Left renal cortex interstitium (tissue), 4 donors: ENCODE measurements around the gene RALGAPA1. TPM values are rescaled to one million over a fixed set of nuclear protein-coding genes. Genes with fewer than 3 reads are reported as not detected.
A peak's percentile ranks its signal among the peaks of the same experiment; 100 is the strongest.
"Not testable (repeated sequence)": the region's sequence is repeated elsewhere in the genome, so short reads cannot be mapped to it uniquely, and the experiment has no call there.

Experiments used
- DNase-seq, 4 donors: peaks; one replicate each; pipeline ENCODE4 v3.0.0-alpha.2; 2013; ENCODE audit warnings: low read depth in 4 of 4, low spot score in 2 of 4, missing footprints in 1 of 4
- polyA plus RNA-seq, 4 donors: library from polyadenylated mRNA; unstranded; fragments of 120-200 nt; gene quantifications; one replicate each; pipeline ENCODE4 v1.2.1, GENCODE V29; 2013; ENCODE audit not compliant: insufficient read length in 4 of 4

The RALGAPA1 gene
- polyA plus RNA-seq, 4 donors = 30.3 to 58.3 (median 43.5) TPM

DNA sequence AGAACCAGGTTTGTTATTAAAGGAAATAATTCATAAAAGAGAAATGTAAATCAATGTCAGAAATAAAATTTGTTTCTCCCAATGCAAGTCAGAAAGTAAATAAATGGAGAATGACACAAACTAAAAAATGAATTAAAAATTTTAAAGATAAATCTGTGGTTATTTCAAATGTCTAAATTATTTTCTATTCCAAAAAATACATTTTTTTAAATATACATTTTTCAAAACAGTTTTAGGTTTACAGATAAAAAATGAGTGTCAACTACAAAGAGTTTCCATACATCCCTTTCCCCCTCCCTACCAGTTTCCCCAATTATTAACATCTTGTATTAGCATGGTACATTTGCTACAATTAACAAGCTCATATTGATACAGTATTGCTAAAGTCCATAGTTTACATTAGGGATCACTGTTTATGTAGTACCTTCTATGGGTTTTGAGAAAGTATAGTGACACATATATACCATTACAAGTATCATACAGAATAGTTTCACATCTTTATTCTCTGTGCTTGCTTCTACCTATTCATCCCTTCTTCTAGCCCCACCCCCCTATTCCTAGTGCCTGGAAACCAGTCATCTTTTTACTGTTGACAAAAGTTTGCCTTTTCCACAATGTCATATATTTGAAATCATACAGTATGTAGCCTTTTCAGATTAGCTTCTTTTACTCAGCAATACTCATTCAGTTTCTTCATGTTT, 104.2 kb downstream of the RALGAPA1 start:
- no peak for DNase-seq

DNA sequence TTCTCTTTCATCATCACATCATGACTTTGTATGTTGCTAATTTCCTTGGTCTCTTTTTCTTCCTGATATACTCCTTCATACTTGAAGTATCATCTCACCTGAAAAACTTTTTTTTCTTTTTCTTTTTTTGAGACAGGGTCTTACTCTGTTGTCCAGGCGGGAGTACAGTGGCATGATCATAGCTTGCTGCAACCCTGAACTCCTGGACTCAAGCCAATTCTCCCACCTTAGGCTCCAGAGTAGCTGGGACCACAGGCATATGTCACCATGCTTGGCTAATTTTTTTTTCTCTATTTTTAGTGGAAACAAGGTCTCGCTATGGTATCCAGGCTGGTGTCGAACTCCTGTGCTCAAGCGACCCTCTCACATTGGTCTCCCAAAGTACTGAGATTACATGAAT, 107.6 kb downstream of the RALGAPA1 start:
- no peak for DNase-seq

DNA sequence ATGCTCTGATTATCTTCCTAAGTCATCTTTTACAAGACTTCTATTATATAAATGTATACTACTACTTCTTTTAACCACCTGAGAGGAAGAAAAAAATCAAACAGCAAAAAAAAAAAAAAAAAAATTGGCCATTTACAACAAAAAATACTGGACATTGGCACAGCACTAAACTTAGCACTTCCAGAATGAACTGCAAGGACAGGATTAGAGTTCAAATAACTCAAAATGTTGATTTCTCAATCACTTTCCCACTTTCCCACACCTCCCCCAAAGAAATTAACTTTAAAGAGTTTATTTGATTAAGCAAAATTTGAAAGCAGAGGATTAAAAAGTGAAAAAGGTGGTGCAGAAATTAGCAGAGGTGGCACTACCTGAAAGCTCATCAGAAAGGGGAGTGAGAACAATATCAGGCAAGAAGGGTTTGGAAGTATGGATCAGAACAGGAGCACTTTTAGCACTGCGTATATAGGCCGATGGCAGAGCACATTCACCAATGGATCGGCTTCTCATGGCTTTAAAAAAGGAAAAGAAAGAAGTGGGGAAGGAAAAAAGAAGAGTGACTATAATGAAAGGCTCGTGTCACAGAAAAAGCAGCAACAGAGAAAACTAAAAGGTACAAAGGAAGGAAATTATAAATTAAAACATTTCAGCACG, 109.2 kb downstream of the RALGAPA1 start:
- no peak for DNase-seq

DNA sequence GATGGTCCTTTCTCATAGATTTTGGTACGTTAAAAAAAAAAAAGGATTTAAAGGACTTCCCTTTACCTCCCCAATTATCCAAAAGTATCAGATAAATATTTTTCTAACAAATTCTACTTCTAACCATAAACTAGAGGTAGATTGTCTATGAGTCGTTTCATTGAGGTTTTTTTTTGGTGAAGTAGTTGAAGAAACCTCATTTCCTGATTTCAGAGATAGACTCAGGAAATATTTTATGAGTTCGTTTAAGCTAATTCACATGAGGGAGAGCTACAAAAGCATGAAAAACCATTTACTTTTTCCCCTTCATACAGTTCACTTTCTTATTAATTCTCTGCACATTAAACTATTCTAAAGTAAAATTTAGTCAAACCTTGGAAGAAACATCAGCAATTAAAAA, 112.5 kb downstream of the RALGAPA1 start:
- DNase-seq = no peak

DNA sequence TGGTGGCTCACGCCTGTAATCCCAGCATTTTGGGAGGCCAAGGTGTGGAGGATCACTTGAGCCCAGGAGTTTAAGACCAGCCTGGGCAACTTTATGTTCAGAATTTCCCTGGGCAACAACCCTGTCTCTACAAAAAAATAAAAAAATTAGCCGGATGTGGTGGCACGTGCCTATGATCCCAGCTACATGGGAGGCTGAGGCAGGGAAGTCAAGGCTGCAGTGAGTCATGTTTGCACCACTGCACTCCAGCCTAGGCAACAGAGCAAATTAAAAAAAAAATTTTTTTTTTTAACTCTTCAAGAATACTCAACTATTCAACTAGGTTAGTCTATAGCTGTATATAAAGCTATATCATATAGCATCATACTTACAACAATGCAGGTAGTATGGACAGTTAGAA, 113.0 kb downstream of the RALGAPA1 start:
- DNase-seq = no peak

DNA sequence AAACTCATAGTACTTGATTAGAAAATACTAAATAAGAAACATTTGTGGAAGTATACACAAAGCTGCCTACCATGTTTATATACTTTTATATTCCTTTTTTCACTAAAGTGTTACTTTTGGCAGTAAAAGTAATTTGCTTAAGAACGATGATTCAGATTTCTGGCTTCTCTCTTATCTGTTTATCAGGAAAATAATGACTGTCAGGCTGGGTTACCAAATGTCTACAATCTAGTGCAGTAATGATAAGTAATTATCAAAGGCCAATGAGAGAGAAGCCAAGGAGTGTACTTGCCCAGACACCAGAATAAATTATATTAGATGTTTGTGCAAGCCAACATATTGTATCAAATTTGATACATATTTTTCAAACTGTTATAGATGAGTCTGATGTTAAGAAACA, 113.4 kb downstream of the RALGAPA1 start:
- DNase-seq = no peak

DNA sequence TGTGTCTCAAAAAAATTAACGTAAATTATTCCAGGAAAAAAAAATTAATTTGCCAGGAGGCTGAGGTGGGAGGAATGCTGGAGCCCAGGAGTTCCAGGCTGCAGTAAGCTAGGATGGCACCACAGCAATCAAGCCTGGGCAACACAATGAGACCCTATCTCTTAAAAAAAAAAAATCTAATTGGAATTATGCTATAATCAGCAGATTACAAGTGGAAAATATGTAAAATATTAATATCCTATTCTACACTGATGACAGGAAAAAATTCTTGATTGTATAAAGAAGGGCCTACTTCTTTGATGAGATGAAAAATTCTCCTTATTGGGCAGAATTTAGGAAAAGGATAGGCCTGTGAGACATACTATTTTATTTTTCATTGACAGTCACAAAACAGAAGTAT, 114.0 kb downstream of the RALGAPA1 start:
- no peak for DNase-seq

DNA sequence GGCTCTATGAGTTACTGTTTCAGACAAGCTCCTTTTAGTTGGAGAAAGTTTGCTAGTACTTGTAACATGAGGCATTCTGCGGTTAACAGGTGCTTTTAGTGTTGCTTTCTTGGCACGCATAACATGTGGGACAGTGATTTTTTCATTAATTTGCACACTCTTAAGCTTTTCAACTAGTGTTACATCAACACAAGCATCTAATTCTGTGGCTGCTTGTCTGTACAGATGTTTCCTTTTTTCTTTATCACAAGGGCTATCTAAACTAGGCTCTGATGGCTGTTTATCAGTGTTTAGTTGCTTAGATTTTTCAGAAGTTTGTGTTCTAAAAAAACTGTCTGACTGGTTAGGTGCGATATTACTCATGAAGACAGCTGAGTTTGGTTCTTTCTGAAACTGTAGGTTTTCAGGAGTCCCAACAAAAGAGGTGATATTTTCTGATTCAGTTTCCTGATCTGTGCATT, 120.1 kb downstream of the RALGAPA1 start:
- DNase-seq = no peak

DNA sequence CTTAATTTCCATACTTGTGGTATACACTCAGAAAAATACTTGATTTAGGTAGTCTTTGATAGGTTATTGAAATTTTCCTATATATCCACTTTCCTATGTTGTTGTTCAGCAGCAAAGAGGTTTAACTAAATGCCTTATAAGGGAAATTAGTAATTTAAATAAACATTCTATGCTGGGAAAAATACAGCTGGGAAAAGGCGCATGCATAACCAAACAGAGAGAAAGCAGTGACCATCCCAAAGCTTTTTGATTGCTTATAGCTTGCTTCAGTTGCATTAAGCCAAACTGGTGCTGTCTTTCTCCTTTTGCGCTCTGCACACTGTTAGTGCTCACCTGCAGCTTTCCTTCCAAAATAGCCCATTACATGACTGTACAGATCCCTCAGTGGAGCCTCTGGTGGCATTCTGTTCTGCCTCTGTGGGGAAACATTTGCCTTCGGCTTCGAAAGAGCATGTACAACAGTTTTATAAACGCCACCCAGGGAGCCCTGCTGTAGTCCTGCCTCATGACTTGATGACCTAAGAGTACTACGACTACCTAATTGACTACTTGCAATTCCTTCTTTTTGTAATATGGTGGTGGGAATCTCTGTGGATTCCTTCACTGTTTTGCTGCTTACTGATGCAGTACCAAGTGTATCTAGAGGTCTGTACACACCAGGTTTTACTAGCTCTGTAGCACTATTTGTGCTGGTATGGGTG, 120.8 kb downstream of the RALGAPA1 start:
- DNase-seq = no peak

DNA sequence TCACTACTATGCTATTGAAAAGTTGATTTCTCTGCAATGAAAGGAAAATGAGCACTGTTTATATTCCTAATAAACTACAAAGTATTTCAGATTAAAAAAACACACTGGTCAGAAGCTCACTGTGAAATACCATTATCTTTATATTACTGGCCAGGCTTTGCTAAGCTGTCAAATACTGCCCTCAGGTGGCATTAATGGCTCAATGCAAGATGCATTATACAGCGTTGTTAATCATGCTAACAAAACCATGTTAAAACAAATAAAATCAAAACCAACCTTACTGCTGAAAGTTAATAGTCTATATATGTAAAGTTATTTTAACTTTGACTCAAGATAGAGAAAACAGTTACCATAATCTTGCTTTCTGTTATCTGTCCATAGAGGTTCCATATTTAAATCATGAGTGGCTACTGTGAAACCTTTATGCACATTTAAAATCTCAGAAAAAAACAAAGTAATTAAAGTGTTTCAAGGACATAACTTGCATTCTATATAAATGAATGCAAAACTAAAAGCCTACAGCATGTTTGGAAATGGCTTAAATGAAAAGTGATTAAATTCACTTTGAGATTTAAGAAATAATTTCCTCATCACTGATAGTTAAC, 121.7 kb downstream of the RALGAPA1 start:
- DNase-seq = peak in 2 of 4 donors; percentile 2 to 27

DNA sequence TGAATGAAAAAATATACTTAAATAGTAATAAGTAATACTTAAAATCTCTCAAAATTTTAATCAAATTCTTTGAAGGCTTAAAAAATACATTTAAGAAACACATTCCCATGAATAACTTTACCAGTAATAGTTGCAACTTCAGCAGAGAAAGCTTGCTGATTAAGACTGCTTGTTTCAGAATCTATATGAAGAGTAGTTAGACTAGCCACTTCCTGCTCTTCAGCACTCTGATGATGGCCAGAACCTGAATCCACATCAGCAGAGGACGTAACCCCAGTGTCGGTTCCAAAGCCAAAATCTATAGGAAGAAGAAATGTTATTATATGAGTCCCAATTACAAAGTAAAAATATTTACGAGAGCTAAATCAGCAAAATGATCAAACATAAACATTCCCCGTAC, 125.4 kb downstream of the RALGAPA1 start:
- not testable (repeated sequence) for DNase-seq

DNA sequence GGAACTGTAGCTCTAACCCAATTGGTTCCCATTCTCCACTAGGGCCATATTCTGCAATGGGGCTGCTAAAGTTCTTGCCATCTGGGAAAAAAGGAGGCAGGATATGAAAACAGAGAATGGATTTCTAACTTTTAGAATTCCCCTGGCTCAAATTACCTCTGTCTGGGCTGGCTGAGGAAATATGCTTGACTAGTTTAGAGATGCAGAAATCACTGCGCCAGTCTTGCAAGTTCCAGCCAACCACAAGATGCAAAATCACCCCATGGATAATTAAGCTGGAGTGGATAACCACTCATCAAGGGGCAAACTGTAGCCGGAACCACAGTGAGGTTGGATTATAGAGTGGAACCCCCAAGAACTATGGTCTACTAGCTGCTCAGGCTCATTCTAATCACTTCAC, 126.3 kb downstream of the RALGAPA1 start:
- DNase-seq = no peak

DNA sequence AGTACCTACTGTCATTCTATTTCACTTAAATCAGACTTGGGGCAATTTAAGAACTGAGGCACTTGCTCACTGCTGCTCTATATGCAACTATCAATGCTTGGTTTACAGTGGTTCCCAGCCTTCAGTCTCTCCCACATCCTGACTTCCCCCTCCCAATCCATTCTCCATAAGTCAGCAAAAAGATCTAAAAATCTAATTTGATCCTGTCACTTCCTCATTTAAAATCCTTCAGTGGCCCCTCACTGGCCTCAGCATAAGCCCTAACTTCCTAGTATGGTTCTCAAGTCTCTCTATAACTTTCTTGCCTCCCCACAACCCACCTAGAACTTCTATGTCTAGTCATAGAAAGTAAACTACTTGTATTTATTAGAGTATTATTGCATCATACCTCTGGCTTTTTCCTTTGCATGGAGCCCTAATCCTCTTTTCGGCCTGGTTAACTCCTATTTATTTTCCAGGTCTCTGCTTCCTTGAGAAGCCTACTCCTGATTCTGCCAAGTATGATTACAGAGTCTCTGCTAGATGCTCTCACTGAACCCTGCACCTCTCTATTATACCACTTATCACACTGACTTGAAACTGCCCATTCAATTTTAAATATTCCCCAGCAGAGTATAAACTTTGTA, 130.6 kb downstream of the RALGAPA1 start:
- no peak for DNase-seq

DNA sequence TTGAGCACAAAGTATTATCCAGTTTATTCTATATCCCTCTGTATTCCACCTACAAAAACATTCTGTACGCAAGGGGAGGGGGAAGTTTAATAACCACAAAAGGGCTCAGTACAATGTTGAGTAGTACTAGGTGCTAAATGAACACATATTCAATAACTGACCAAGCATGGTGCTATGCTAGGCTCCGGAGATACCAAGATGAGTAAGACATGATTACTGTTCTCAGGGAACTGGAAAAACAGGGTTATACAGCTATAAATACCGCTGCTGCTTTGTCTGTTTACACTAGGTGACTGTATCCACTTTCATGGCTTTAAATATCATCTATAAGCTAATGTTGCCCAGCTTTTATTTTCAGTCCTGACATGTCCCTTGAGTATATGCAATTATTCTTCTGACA, 139.3 kb downstream of the RALGAPA1 start:
- no peak for DNase-seq

DNA sequence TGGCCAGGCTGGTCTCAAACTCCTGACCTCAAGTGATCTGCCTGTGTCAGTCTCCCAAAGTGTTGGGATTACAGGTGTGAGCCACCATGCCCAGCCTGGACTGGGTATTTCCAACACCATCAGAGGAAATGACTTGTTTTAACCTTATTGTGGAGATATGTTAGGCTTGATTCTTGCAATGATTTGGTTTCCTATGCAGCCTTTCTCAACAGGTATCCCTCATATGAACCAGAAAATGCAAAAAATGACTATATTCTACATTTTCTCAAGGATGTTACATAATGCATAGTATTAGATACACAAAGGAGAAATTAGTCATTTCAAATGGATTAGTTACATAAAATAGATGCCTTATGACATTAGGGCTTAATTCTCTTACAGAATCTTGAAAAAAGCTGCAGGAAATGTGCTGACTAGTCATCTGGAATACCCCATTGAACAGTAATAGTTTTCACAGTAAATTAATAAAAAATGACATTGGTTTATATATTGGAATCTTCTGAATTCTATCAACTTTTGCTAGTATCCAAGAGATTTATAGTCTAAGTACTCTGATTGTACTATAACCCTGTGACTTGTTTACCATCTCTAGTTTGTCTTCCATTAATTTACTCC, 142.6 kb downstream of the RALGAPA1 start:
- DNase-seq = no peak

DNA sequence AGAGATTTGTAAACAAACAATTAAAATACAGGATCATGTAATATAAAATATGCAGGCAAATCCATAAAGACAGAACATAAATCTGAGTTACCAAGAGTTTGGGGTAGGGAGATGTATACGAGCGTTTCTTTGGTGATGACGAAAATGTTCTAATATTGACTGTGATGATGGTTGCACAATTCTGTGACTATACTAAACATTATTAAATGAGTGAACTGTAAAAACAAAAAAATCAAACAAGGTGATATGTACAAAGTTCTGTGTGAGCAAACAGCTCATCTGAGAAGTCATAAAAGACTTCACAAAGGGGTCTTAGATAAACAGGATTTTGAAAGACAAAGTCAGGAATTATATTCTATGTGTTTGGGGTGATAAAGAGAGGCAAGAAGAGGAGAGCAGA, 147.2 kb downstream of the RALGAPA1 start:
- DNase-seq = no peak

DNA sequence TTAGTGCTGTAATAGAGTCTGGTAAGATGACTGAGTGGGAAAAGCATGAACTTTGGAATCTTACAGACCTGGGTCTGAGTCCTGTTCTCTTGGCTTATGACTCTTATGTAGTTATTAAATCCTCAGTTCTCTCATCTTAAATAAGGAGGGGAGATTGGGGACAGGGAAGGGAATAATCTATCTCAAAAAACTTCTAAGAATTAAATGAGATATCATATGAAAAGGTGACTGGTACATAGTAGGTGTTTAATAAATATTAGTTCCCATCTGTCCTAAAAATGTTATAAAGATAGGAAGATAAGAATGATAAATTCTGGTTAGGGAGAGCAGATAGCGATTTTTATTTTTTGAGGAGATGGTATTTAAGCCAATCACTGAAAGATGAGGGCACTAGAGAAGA, 156.1 kb downstream of the RALGAPA1 start:
- no peak for DNase-seq

DNA sequence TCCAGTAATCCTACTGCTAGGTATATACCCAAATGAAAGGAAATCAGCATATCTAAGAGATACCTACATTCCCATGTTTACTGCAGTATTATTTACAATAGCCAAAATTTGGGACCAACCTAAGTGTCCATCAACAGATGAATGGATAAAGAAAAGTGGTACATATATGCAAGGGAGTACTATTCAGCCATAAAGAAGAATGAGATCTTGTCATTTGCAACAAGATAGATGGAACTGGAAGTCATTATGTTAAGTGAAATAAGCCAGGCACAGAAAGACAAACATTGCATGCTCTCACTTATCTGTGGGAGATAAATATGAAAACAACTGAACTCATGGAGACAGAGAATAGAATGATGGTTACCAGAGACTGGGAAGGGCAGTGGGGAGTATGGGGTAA, 165.6 kb downstream of the RALGAPA1 start:
- no peak for DNase-seq

DNA sequence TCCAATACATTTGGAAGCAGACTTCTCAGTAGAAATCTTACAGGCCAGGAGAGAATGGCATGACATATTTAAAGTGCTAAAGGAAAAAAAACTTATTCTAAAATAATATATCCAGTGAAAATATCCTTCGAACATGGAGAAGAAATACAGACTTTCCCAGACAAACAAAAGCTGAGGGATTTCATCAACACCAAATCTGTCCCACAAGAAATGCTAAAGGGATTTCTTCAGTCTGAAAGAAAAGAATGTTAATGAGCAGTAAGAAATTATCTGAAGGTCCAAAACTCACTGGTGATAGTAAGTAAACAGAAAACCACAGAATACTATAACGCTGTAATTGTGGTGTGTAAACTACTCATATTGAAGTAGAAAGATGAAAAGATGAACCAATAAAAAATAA, 171.2 kb downstream of the RALGAPA1 start:
- no peak for DNase-seq

DNA sequence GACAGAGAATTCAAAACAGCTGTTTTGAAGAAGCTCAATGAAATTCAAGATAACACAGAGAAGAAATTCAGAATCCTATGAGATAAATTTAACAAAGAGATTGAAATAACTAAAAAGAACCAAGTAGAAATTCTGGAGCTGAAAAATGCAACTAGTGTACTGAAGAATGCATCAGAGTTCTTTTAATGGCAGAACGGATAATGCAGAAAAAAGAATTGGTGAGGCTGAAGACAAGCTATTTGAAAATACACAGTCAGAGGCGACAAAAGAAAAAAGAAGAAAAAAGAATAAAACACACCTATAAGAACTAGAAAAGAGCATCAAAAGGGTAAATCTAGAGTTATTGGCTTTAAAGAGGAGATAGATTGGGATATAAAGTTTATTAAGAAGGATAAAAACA, 171.8 kb downstream of the RALGAPA1 start:
- DNase-seq = no peak

DNA sequence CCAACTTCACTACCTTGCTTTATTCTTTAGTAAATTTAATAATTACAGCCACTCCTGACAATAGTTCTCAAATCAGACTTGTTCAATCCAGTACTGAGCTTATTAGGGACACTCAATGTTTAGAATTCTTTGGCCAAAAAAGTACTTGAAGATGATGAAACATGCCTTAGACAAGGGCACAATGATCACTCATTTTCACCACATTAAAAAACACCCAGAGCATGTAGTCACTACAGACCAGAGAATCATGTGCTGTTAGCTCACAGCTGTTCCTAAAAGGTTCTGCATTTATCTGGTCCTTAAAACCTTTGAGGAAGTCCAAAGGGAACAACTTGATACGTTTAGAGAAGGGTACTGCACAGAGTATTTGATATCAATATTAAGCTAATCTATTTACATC, 176.4 kb downstream of the RALGAPA1 start:
- DNase-seq = no peak
